HepG2 (cell line): ENCODE data around the gene HSDL2. TPM values are rescaled to one million over a fixed set of nuclear protein-coding genes. Genes with fewer than 3 reads are reported as not detected.

Source experiments
- AKAP8 ChIP-seq: sonication (generic); formaldehyde crosslinking; IDR thresholded peaks from 2 replicates; pipeline ENCODE4 v1.5.1; 2020; ENCODE audit warnings: mild to moderate bottlenecking, missing genetic modification reagents
- ATF1 ChIP-seq: IDR thresholded peaks from 2 replicates; pipeline ENCODE4 v1.6.1; 2016; ENCODE audit warnings: mild to moderate bottlenecking, control low read depth
- ATM ChIP-seq: fragments of 450-650 bp; IDR thresholded peaks from 2 replicates; pipeline ENCODE4 v1.7.1; 2017; ENCODE audit warnings: mild to moderate bottlenecking, borderline replicate concordance
- CREM ChIP-seq, 2 experiments: sonication (generic) in 1 of 2; formaldehyde crosslinking in 1 of 2; IDR thresholded peaks; 2 replicates each; pipeline versions ENCODE4 v1.4.0 to v1.6.1; 2016 to 2020; ENCODE audit warnings: antibody characterized with exemption in 1 of 2, mild to moderate bottlenecking in 1 of 2, missing genetic modification reagents in 1 of 2
- DZIP1 ChIP-seq: sonication (generic); formaldehyde crosslinking; IDR thresholded peaks from 2 replicates; pipeline ENCODE4 v1.5.0; 2020; ENCODE audit warnings: mild to moderate bottlenecking, missing genetic modification reagents
- EP300 ChIP-seq, 3 experiments: sonication (generic) in 1 of 3; formaldehyde crosslinking in 1 of 3; IDR thresholded peaks; 2 replicates each; pipeline versions ENCODE4 v1.5.1 to v1.6.1; 2011 to 2020; ENCODE audit warnings: low read depth in 2 of 3, low read length in 2 of 3, borderline replicate concordance in 1 of 3, improper control_type of control experiment in 1 of 3, mild to moderate bottlenecking in 1 of 3, missing genetic modification reagents in 1 of 3, moderate library complexity in 1 of 3
- ERF ChIP-seq: IDR thresholded peaks from 2 replicates; pipeline ENCODE4 v1.6.1; 2018; ENCODE audit warnings: missing biosample characterization, missing genetic modification reagents
- ETV5 ChIP-seq: IDR thresholded peaks from 2 replicates; pipeline ENCODE4 v1.6.1; 2018; ENCODE audit warnings: missing biosample characterization, missing genetic modification reagents, inconsistent platforms, borderline replicate concordance
- FOXA3 ChIP-seq: IDR thresholded peaks from 2 replicates; pipeline ENCODE4 v1.6.1; 2016; ENCODE audit warnings: missing genetic modification reagents, missing compliant biosample characterization
- FOXJ3 ChIP-seq: sonication (generic); formaldehyde crosslinking; IDR thresholded peaks from 2 replicates; pipeline ENCODE4 v1.4.0; 2020; ENCODE audit warnings: missing genetic modification reagents, mild to moderate bottlenecking, borderline replicate concordance
- FOXM1 ChIP-seq: sonication (generic); formaldehyde crosslinking; IDR thresholded peaks from 2 replicates; pipeline ENCODE4 v1.5.0; 2020; ENCODE audit warnings: missing genetic modification reagents
- GABPA ChIP-seq, 2 experiments: IDR thresholded peaks; 2 replicates each; pipeline ENCODE4 v1.6.1; 2011 to 2016; ENCODE audit warnings: low read depth in 2 of 2, low read length in 1 of 2, missing biosample characterization in 1 of 2, missing genetic modification characterization in 1 of 2
- GATAD2A ChIP-seq: IDR thresholded peaks from 2 replicates; pipeline ENCODE4 v1.6.1; 2016
- HNRNPH1 ChIP-seq: fragments of 200-400 bp; formaldehyde crosslinking; optimal IDR thresholded peaks from 2 replicates; pipeline ENCODE3; 2017; ENCODE audit warnings: mild to moderate bottlenecking, low read depth, low read length
- HNRNPLL ChIP-seq: fragments of 200-400 bp; formaldehyde crosslinking; IDR thresholded peaks from 2 replicates; pipeline ENCODE4 v1.6.1; 2017; ENCODE audit warnings: mild to moderate bottlenecking, low read depth, low read length; ENCODE audit not compliant: poor library complexity, severe bottlenecking
- MTF1 ChIP-seq: sonication (generic); formaldehyde crosslinking; IDR thresholded peaks from 2 replicates; pipeline ENCODE4 v1.5.0; 2020; ENCODE audit warnings: missing genetic modification reagents
- NCOR1 ChIP-seq: fragments of 200-600 bp; sonication (generic); IDR thresholded peaks from 2 replicates; pipeline ENCODE4 v1.7.0; 2017; ENCODE audit warnings: antibody characterized with exemption, low read length, borderline replicate concordance
- PAX8 ChIP-seq: sonication (generic); formaldehyde crosslinking; IDR thresholded peaks from 2 replicates; pipeline ENCODE4 v1.8.0; 2022; ENCODE audit warnings: mild to moderate bottlenecking, missing genetic modification reagents, borderline replicate concordance
- SOX5 ChIP-seq: IDR thresholded peaks from 2 replicates; pipeline ENCODE4 v1.6.1; 2016; ENCODE audit warnings: borderline replicate concordance
- U2AF2 ChIP-seq: fragments of 200-400 bp; formaldehyde crosslinking; IDR thresholded peaks from 2 replicates; pipeline ENCODE4 v1.6.1; 2017; ENCODE audit warnings: low read depth, mild to moderate bottlenecking, low read length
- XRCC5 ChIP-seq: fragments of 200-400 bp; formaldehyde crosslinking; optimal IDR thresholded peaks from 2 replicates; pipeline ENCODE3; 2017; ENCODE audit warnings: mild to moderate bottlenecking, low read length
- ZMAT5 ChIP-seq: sonication (generic); formaldehyde crosslinking; IDR thresholded peaks from 2 replicates; pipeline ENCODE4 v1.5.0; 2020; ENCODE audit warnings: mild to moderate bottlenecking, low read depth, missing genetic modification reagents, borderline replicate concordance
- ZNF24 ChIP-seq: fragments of 450-650 bp; IDR thresholded peaks from 2 replicates; pipeline ENCODE4 v1.6.1; 2017; ENCODE audit warnings: antibody characterized with exemption, mild to moderate bottlenecking
- ZNF296 ChIP-seq: sonication (generic); formaldehyde crosslinking; conservative IDR thresholded peaks from 2 replicates; pipeline ENCODE4 v1.5.0; 2020; ENCODE audit warnings: mild to moderate bottlenecking, missing genetic modification reagents
- ZNF329 ChIP-seq: sonication (generic); formaldehyde crosslinking; IDR thresholded peaks from 2 replicates; pipeline ENCODE4 v1.9.0; 2021; ENCODE audit warnings: low read depth, mild to moderate bottlenecking, missing genetic modification reagents
- ZNF883 ChIP-seq: sonication (generic); formaldehyde crosslinking; IDR thresholded peaks from 2 replicates; pipeline ENCODE4 v1.5.1; 2020; ENCODE audit warnings: mild to moderate bottlenecking, missing genetic modification reagents; ENCODE audit errors: not compliant biosample characterization
- polyA plus RNA-seq, 8 experiments: library from polyadenylated mRNA; depleted of rRNA in 3 of 8; stranded (reverse) in 7 of 8; unstranded in 1 of 8; fragments of >200 nt; fragmentation: Illumina TruSeq in 4 of 8; extraction: Trizol in 4 of 8; gene quantifications; 2 replicates each; pipeline versions ENCODE4 v1.2.1 to v1.2.3, GENCODE V29; 2011 to 2016; ENCODE audit warnings: low read depth in 4 of 8, missing spikeins in 1 of 8, mixed read lengths in 1 of 8; ENCODE audit not compliant: insufficient read depth in 1 of 8
- total RNA-seq, 5 experiments: library from RNA; depleted of rRNA; stranded (reverse); fragments of >200 nt; fragmentation: Illumina TruSeq; extraction: Trizol; gene quantifications; 2 replicates each; pipeline ENCODE4 v1.2.3, GENCODE V29; 2016; ENCODE audit warnings: low read depth in 1 of 5

HSDL2 gene
- total and polyA plus RNA-seq, 2 of the 13 experiments (the other 11 are each of a cell fraction or from before 2014, with no cell fraction given) = 55.3 to 80.2 TPM

GRCh38 chr9:112380102-112380824, at the start of gene HSDL2 (continued):
- TF ChIP-seq CREM (IDR thresholded peaks at IDR 0.05) (no peak), CREM (CRISPR knock-in tag; IDR thresholded peaks at IDR 0.05) (no peak), DZIP1 (CRISPR knock-in tag) (no peak), ZNF883 (CRISPR knock-in tag) (no peak), HNRNPH1 (no peak), GABPA (IDR thresholded peaks at IDR 0.05; ENCODE audit: low read depth, low read length) (no peak), GABPA (CRISPR knock-in tag; IDR thresholded peaks at IDR 0.05; ENCODE audit: low read depth) (0 out of 2 replicates have a peak, but pooled peaks have one; percentile 15), HNRNPLL (peak; percentile 11), FOXM1 (CRISPR knock-in tag) (no peak), XRCC5 (no peak), MTF1 (CRISPR knock-in tag) (no peak), FOXA3 (CRISPR knock-in tag) (no peak; the same call in none of the 2 replicates), ETV5 (CRISPR knock-in tag) (no peak), ZMAT5 (CRISPR knock-in tag) (no peak), ZNF24 (no peak; the same call in 1 of the 2 replicates), ATM (no peak), ZNF329 (CRISPR knock-in tag) (no peak), U2AF2 (no peak), EP300 (IDR thresholded peaks at IDR 0.05; ENCODE audit: low read depth in 2 of 2, low read length in 2 of 2) (peak in 1 of 2 experiments; percentile 48; a peak in 2 of 4 replicates), EP300 (CRISPR knock-in tag; IDR thresholded peaks at IDR 0.05; ENCODE audit: borderline replicate concordance) (no peak), SOX5 (CRISPR knock-in tag) (no peak), ZNF296 (CRISPR knock-in tag) (no peak), FOXJ3 (no peak), NCOR1 (peak; percentile 20; the same call in 1 of the 2 replicates), GATAD2A (CRISPR knock-in tag) (no peak), ATF1 (CRISPR knock-in tag) (no peak), ERF (CRISPR knock-in tag) (no peak), PAX8 (no peak), AKAP8 (no peak)
